Measurements from ENCODE around the gene ITPRIPL1.
"Not testable (repeated sequence)": the region's sequence is repeated elsewhere in the genome, so short reads cannot be mapped to it uniquely, and the experiment has no call there.

Gene ITPRIPL1

GRCh38 chr2:96325041-96325883, at the start of gene ITPRIPL1:
ITPRIPL1 (plus strand) TSS chr2:96325317; CDS start chr2:96325840, 523 bp downstream.
- DNase-seq: peak; percentile 14

- no peak for DNase-seq
Observed at GRCh38 chr2:96276787-96277499, 48.2 kb upstream of the ITPRIPL1 start.

- DNase-seq: no peak
Observed at GRCh38 chr2:96287273-96287856, 37.8 kb upstream of the ITPRIPL1 start.

GRCh38 chr2:96291751-96292150, 33.4 kb upstream of the ITPRIPL1 start:
- no peak for DNase-seq

GRCh38 chr2:96294271-96294670, 30.8 kb upstream of the ITPRIPL1 start:
- not testable (repeated sequence) for DNase-seq

- no peak for DNase-seq
Observed at GRCh38 chr2:96296925-96297324, 28.2 kb upstream of the ITPRIPL1 start.

- no peak for DNase-seq
Observed at GRCh38 chr2:96301865-96302264, 23.3 kb upstream of the ITPRIPL1 start.

- no peak for DNase-seq
Observed at GRCh38 chr2:96304606-96305005, 20.5 kb upstream of the ITPRIPL1 start.

GRCh38 chr2:96305091-96305978, 19.8 kb upstream of the ITPRIPL1 start, which contains the start of gene SNRNP200:
SNRNP200 (minus strand) TSS chr2:96305546; CDS start chr2:96305437, 109 bp downstream.
- peak; percentile 85 for DNase-seq

GRCh38 chr2:96305979-96306308, 19.2 kb upstream of the ITPRIPL1 start:
- DNase-seq: no peak

- DNase-seq: no peak
Observed at GRCh38 chr2:96306370-96306769, 18.7 kb upstream of the ITPRIPL1 start.

- DNase-seq: no peak
Observed at GRCh38 chr2:96308248-96308647, 16.9 kb upstream of the ITPRIPL1 start.

- no peak for DNase-seq
Observed at GRCh38 chr2:96315005-96315399, 10.1 kb upstream of the ITPRIPL1 start.

GRCh38 chr2:96315400-96316071, 9.6 kb upstream of the ITPRIPL1 start:
- peak; percentile 24 for DNase-seq

GRCh38 chr2:96316999-96317398, 8.1 kb upstream of the ITPRIPL1 start:
- no peak for DNase-seq

- DNase-seq: no peak
Observed at GRCh38 chr2:96317584-96317997, 7.5 kb upstream of the ITPRIPL1 start.

- DNase-seq: no peak
Observed at GRCh38 chr2:96318723-96319122, 6.4 kb upstream of the ITPRIPL1 start.

- no peak for DNase-seq
Observed at GRCh38 chr2:96319396-96319795, 5.7 kb upstream of the ITPRIPL1 start.

GRCh38 chr2:96320326-96320725, 4.8 kb upstream of the ITPRIPL1 start:
- DNase-seq: no peak

- DNase-seq: peak; percentile 14
Observed at GRCh38 chr2:96320728-96321622, 4.1 kb upstream of the ITPRIPL1 start.

GRCh38 chr2:96323849-96324248, 1.3 kb upstream of the ITPRIPL1 start:
- DNase-seq: no peak

Measured in activated effector memory CD4-positive, alpha-beta T cell treated with Interleukin-2 at 50 U/mL for 16 hours (primary cell).